Upper lobe of left lung (tissue), 4 donors: ENCODE results near the gene ARID5B.

ENCODE experiments used
- CTCF ChIP-seq, 6 experiments: fragments of 450-650 bp in 4 of 6; fragments of 200-600 bp in 2 of 6; sonication (generic) in 2 of 6; IDR thresholded peaks; one replicate each; pipeline ENCODE4 v1.5.1; 2016 to 2019; ENCODE audit warnings: antibody characterized with exemption in 6 of 6
- POLR2A ChIP-seq, 4 donors: fragments of 450-650 bp; IDR thresholded peaks; one replicate each; pipeline ENCODE4 v1.5.1; 2016 to 2017; ENCODE audit warnings: antibody characterized with exemption in 4 of 4, mild to moderate bottlenecking in 2 of 4
- POLR2AphosphoS5 ChIP-seq, 2 donors: sonication (generic); formaldehyde crosslinking; IDR thresholded peaks; one replicate each; pipeline ENCODE4 v1.5.1; 2017; ENCODE audit warnings: antibody characterized with exemption in 2 of 2

- TF ChIP-seq CTCF (IDR thresholded peaks at IDR 0.05) (no peak), POLR2A (IDR thresholded peaks at IDR 0.05) (no peak), POLR2AphosphoS5 (IDR thresholded peaks at IDR 0.05) (no peak)
Observed at GRCh38 chr10:62079885-62080559, 178.5 kb downstream of the ARID5B start.
